Skeletal muscle cell (primary cell): ENCODE results near the gene SMAD4.
"Not testable (repeated sequence)": the region's sequence is repeated elsewhere in the genome, so short reads cannot be mapped to it uniquely, and the experiment has no call there.

Experiments used
- DNase-seq: peaks from one replicate; pipeline ENCODE4 v3.0.0-alpha.2; 2010; ENCODE audit warnings: low read depth
- H3K4me3 ChIP-seq: 2 replicates; pipeline ENCODE4 v1.5.1; 2011; ENCODE audit warnings: low read depth, mild to moderate bottlenecking, control low read depth, low read length, moderate library complexity

SMAD4 gene

DNA sequence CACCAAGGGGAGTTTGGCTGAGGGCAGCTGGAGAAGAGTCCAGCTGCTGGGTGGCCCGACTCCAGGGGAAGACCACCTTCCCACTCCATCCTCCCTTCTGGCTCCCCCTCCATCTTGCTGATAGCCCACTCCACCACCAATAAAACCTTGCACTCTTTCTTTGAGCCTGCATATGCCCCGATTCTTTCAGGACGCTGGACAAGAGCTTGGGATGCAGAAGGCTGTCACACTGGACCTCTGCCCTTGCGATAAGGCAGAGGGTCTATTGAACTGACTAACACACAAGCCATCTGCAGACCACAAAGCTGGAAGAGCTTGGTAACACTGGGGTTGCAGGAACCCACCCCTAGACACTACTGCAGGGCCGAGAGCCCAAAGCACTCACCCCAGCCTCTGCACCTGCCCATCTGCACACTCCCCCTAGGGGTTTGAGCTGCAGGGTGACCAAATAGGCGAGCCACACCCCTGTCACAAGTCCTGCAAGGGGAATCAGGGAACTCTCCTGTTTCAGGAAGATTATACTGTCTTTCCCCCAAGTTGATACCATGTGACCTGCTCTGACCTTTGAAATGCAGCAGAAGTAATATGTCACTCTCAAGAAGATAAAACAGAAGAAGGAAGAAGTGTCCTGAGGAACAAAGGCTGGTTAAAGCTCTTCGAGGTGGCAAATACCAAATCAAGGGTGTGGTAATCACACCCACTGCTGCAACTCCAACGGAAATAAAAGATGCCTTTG is 70.5 kb downstream of the SMAD4 start:
- no peak overlapping the region for H3K4me3 ChIP-seq
- DNase-seq = no peak

DNA sequence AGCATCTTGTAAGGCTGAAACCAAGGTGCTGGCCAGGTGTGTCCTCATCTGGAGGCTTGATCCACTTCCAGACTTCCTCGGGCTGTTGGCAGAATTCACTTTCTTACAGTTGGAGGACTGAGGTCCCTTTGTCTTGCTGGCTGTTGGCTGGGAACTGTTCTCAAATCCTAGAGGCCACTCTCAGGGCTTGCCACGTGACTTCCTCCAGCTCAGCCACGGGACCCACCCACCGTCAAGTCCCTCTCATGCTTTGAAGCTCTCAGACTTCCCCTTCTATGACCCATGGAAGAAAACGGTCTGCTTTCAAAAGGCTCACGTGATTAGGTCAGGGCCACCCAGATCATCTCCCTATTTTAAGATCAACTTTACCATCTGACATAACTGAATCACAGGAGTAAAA is 77.1 kb downstream of the SMAD4 start:
- H3K4me3 ChIP-seq = no peak overlapping the region
- no peak for DNase-seq

DNA sequence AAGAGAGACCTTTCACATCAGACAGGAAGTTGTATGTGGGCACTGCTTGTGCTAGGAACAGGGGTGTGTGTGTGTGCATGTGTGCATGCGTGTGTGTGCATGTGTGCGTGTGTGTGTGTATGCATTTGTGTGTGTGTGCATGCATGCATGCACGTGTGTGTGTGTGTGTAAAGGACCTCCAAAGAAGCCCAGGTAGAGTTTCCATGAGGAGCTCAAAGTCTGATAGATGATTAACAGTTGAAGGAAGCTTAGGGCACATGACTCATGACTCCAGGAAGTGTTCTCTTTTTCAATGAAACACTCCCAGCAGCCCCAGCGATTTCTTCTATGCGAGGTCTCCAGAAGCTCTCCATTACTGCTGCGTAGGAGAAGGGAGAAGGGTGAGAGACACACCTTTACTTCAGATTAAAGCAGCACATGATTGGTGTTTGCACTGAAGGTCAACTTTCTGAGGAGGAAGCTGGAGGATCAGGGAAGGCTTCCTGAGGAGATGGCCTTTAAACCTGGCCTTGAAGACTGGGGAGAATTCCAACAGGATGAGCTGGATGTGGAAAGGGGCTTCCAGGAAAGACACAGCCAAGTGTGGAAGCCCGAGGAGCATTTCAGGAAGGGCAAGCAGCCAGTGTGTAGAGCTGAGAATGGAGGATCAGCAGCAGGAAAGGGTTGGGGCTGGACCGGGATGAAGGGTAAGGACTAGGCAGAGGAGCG is 77.7 kb downstream of the SMAD4 start:
- no peak overlapping the region for H3K4me3 ChIP-seq
- no peak for DNase-seq

DNA sequence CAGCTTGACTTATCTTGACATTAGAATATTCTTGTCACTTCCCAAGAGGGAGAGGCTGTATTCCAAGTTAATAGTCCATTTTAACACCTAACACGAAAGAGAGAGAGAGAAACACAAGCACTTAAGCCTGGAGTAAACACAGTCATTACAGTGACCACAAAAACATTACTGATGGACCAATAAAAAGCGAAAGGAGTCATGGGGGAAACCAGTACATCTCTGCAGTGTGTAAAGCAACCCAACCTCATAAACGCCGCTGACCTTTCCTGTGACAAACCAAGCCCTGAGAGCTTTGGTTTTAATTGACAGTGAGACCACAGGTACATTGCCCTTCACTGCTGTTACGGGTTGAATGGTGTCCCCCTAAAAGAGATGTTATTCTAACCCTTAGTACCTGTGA is 78.3 kb downstream of the SMAD4 start:
- no peak overlapping the region for H3K4me3 ChIP-seq

DNA sequence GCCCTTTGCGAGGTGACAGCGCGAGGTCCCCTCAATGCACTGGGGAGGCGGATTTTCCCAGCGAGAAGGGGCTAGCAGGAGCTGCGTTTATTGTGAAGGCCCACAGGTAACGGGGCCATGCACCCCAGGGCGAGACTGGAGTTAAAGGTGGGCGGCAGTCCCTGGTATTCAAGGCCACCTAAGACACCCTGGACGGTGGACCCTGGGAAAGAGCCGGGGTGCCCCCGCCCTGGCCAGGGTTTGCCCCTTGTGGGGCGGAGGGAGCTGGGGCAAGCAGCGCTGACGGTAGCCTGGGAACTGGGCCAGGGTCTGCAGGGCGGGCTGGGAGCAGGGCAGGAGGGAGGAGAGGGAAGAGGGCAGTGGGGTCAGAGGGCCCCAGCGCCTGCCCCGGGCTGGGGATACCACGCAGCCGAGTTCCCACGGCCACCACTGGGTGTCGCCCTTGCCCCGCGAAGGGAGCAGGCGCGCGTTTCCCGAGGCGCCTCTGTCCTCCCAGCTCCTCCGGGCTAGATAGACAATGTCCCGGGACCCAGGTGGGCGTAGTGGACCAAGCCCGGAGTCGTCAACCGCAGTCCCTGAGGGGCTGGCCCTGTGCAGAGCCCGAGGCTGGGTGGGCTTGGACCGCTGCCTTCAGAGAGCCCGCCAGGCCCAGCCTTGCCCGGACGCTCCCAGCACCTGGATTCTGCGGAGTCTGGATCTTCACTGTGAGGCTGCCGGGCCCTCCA is 80.2 kb downstream of the SMAD4 start:
- no peak overlapping the region for H3K4me3 ChIP-seq
- DNase-seq = no peak

More for the DNA sequence above, 78.3 kb downstream of the SMAD4 start:
- DNase-seq = no peak

DNA sequence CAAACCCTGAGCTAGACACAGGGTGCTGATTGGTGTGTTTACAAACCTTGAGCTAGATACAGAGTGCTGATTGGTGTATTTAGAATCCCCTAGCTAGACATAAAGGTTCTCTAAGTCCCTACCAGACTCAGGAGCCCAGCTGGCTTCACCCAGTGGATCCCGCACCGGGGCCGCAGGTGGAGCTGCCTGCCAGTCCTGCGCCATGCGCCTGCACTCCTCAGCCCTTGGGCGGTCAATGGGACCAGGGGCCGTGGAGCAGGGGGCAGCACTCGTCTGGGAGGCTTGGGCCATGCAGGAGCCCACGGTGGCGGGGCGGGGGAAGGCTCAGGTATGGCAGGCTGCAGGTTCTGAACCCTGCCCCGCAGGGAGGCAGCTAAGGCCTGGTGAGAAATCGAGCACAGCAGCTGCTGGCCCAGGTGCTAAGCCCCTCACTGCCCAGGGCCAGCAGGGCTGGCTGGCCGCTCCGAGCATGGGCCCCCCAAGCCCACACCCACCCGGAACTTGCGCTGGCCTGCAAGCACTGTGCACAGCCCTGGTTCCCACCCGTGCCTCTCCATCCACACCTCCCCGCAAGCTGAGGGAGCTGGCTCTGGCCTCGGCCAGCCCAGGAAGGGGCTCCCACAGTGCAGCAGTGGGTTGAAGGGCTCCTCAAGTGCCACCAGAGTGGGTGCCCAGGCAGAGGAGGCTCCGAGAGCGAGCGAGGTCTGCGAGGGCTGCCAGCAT is 81.8 kb downstream of the SMAD4 start:
- not testable (repeated sequence) for DNase-seq, H3K4me3 ChIP-seq

DNA sequence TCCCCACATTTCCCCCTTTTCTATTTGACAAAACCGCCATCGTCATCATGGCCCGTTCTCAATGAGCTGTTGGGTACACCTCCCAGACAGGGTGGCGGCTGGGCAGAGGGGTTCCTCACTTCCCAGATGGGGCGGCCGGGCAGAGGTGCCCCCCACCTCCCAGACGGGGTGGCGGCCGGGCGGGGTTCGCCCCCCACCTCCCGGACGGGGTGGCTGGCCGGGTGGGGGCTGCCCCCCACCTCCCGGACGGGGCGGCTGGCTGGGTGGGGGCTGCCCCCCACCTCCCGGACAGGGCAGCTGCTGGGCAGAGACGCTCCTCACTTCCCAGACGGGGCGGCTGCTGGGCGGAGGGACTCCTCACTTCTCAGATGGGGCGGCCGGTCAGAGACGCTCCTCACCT is 87.0 kb downstream of the SMAD4 start:
- DNase-seq, H3K4me3 ChIP-seq: not testable (repeated sequence)

DNA sequence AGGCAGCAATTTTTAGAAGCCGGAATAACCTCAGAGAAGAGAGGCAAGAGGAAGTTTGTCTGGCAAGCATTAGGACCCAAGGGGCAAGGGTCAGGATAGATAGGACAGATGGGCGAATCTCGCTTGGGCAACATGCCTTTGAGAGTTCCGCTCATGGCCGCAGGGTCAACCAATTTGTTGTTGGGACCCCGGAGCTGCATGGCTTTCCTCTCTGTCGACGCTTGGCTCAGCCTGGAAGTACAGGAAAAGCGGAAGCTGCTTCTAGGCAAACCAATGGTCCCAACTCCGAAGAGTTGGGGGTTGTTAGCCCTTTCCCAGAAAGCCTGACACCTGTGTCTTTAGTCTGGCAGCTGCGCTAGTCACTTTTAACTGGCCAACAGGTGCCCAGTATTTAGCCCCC is 89.5 kb downstream of the SMAD4 start:
- not testable (repeated sequence) for DNase-seq, H3K4me3 ChIP-seq

DNA sequence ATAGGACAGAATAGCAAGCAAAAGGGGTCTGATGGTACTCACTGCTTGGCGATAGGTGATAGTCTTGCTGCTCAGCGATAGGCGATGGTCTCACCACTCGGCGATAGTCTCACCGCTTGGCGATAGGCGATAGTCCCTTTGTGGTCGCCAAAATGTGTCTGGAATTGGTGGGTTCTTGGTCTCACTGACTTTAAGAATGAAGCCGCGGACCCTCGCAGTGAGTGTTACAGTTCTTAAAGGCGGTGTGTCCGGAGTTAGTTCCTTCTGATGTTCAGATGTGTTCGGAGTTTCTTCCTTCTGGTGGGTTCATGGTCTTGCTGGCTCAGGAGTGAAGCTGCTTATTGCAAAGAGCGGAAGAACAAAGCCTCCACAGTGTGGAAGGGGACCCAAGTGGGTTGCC is 90.0 kb downstream of the SMAD4 start:
- DNase-seq, H3K4me3 ChIP-seq: not testable (repeated sequence)

DNA sequence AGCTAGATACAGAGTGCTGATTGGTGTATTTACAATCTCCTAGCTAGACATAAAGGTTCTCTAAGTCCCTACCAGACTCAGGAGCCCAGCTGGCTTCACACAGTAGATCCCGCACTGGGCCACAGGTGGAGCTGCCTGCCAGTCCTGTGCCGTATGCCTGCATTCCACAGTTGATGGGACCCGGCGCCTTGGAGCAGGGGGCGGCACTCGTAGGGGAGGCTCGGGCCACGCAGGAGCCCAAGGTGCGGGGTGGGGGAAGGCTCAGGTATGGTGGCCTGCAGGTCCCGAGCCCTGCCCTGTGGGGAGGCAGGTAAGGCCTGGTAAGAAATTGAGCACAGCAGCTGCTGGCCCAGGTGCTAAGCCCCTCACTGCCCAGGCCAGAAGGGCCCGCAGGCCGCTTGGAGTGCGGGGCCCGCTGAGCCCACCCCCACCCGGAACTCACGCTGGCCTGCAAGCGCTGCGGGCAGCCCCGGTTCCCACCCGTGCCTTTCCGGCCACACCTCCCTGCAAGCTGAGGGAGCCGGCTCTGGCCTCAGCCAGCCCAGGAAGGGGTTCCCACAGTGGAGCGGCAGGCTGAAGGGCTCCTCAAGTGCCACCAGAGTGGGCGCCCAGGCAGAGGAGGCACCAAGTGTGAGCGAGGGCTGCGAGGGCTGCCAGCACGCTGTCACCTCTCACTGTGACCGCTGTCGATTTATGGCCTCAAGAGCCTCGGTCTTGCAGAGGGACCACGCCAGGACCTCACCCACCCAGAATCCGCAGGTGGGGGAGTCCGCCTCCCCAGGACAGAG is 91.0 kb downstream of the SMAD4 start:
- DNase-seq = no peak
- no peak overlapping the region for H3K4me3 ChIP-seq

DNA sequence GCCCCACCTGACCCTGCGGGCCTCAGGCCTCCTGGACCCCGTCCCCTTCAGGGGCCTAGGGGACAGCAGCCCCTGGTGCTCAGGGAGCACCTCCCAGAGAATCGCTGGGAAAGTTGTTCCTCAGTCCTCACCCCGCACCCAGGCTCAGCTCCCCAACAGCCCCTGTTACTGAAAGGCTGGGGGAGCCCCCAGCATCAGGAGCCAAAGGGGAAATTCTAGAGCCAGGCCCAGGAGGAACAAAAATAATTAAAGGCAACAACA is 91.5 kb downstream of the SMAD4 start:
- no peak for DNase-seq
- H3K4me3 ChIP-seq = no peak overlapping the region

DNA sequence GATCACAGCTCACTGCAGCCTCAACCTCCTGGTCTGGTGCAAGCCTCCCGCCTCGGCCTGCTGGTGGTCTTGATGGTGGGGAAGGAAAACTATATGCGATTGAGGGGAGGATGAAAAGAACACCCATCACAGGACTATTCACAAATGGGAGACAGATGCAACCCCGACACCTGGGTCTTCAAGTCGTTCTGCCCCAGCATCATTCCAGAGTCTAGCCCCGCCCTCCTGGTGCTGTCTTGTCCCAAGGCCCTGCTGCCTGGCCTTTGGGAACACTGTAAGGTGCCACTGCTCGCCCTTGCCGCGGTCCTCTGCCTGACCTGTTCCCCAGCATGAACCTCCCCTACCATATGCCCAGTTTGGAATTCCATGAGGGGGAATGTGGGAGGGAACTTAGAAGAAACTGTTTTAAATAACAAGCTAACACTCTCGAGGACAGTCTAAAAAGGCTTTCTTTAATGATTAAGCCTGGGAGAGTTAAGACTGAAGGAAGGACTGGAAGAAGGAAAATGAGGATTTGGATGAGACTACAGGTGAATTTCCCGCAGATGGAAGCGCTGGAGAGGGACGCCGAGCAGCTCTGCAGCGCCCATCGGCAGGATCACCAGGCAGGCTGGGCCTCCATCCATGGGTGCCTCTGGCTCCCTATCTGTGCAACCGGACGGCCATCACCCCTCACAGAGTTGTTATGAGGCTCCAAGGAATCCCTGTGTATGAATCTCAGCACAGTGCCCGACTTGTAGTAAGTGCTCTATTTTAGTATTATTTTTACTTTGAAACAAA is 92.4 kb downstream of the SMAD4 start:
- no peak overlapping the region for H3K4me3 ChIP-seq
- no peak for DNase-seq

DNA sequence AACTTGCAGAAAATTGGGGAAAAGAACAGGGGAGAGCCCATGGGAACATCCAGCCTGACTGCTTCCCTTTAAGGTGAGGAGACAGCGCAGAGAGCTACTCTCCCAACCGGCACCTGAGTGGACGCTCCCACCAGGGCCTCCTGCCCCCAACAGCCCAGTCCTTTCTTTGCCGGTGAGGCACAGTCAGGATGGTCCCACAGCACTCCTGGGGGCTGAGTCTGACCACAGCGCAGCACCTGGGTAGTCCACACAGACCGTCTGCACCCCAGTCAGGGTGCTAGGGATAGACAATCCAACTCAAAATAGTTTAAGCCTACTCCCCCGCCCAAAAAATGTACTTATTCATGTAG is 93.0 kb downstream of the SMAD4 start:
- no peak for DNase-seq

DNA sequence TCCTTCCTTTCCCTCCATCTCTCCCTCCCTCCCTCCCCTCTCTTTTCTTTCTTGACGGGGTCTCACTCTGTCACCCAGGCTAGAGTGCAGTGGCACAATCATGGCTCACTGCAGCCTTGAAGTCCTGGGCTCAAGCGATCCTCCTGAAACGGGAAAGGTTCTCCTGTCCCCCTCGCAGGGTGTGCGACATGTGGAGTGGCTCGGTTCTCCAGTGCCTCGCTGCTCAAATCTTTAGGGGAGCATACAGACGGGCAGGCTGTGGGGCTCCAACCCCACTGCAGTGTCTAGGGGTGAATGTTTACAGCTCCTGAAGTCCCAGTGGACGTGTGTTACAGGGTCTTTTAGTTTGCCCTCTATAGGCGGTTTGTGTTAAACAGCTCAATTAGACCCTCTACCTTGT is 93.5 kb downstream of the SMAD4 start:
- H3K4me3 ChIP-seq = no peak overlapping the region
- no peak for DNase-seq

More for the DNA sequence above, 93.0 kb downstream of the SMAD4 start:
- H3K4me3 ChIP-seq = no peak overlapping the region

DNA sequence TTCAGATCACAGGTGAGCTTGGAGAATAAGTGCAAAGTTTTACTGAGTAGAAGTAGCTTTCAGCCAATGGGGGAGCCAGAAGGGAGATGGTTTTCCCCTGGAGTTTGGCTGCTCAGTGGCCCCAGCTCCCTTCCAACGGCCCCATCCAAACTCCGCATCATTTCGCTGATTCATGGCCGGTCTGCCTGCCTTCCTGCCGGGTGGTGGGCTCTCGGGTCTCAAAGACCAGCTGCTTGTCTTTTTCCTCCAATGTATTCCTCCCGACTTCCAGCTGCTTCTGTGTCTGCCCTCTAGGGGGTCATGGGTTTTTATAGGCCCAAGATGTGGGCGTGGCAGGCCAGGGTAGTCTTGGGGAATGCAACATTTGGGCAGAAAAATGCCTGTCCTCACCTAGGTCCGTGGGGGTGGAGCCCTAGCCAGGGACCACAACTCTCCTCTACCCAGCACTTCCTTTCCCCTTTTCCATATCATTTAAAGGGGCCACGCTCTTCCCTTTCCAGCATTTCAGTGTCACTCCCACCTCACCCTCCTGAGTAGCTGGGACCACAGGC is 94.0 kb downstream of the SMAD4 start:
- no peak for DNase-seq
- no peak overlapping the region for H3K4me3 ChIP-seq

DNA sequence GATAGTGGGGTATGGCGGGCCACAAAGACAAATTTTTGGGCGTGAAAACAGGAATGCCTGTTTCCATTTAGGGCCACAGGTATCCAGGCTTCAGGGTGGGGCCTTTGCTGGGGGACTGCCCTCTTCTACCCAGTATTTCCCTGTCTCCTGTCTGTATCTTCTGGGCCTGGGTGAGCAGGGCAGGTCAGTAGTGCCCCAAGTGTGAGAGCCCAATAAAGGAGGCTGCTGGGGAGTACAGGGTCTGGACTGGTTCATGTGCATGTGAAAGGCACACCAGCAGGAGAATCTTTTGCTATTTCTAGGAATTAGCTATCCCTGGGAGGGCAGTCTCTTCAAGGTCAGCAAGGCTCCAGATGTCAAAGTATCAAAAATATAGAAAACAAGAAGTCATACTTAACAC is 96.0 kb downstream of the SMAD4 start:
- no peak for DNase-seq
- H3K4me3 ChIP-seq = no peak overlapping the region

DNA sequence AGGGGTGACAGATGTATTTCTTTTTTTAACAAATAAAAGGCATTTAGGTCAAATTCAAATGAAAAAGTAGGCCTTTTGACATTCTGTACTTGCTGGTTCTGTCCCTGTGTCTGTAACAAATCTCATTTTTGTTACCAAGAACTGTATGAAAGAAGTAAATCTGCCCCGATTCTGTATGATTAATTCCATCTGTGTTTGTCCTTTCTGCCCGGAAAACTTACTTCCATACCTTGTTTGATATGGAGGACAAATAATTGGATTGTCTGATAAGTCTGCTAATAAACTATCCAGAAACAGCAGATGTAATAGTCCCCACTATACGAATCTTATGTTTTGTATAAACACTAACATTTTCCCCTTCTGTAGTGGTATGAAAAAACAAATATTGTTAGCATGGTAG is 97.7 kb downstream of the SMAD4 start:
- H3K4me3 ChIP-seq = no peak overlapping the region
- no peak for DNase-seq

DNA sequence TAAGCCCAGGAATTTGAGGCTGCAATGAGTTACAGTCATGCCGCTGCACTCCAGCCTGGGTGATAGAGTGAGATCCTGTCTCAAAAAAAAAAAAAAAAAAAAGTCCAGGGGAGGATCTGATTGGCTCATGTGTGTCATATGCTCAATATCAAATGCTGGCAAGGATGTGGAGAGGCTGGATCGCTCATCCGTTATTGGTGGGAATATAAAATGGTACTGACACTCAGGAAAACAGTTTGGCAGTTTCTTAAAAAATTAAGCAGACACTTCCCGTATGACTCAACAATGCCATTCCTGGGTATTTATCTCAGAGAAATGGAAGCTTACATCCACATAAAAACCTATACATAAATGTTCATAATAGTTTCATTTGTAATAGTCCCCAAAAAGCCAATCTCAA is 98.5 kb downstream of the SMAD4 start:
- H3K4me3 ChIP-seq = no peak overlapping the region
- no peak for DNase-seq
